Neural crest cell (in vitro differentiated cells): ENCODE results near the gene CDKL5. TPM values are rescaled to one million over a fixed set of nuclear protein-coding genes. Genes with fewer than 3 reads are reported as not detected.

Source experiments
- DNase-seq: peaks from one replicate; pipeline ENCODE4 v3.0.0; 2021; ENCODE audit warnings: low read depth, mixed read lengths, low spot score
- H3K27ac Mint-ChIP-seq: one replicate; pipeline ENCODE4 v1.8.0; 2021; ENCODE audit warnings: mild to moderate bottlenecking, mixed read lengths; ENCODE audit not compliant: unreplicated experiment
- H3K27me3 Mint-ChIP-seq: 2 replicates; pipeline ENCODE4 v1.8.0; 2021; ENCODE audit warnings: low read depth, mild to moderate bottlenecking, mixed read lengths
- H3K36me3 Mint-ChIP-seq: 2 replicates; pipeline ENCODE4 v1.8.0; 2021; ENCODE audit warnings: low read depth, mild to moderate bottlenecking, mixed read lengths
- H3K4me1 Mint-ChIP-seq: 2 replicates; pipeline ENCODE4 v1.8.0; 2021; ENCODE audit warnings: mixed read lengths
- H3K4me3 Mint-ChIP-seq: one replicate; pipeline ENCODE4 v1.8.0; 2021; ENCODE audit warnings: mild to moderate bottlenecking, mixed read lengths
- H3K9me3 Mint-ChIP-seq: 2 replicates; pipeline ENCODE4 v1.8.0; 2021; ENCODE audit warnings: mixed read lengths
- total RNA-seq: library from RNA; stranded (reverse); gene quantifications from 2 replicates; pipeline ENCODE4 v1.2.1, GENCODE V29; 2021
- TF ChIP-seq, protein P1 (sequence below): fragments of 200-600 bp; sonication (generic); conservative IDR thresholded peaks from 2 replicates; pipeline ENCODE4 v1.5.0; 2021; ENCODE audit warnings: antibody characterized with exemption, mild to moderate bottlenecking

CDKL5 gene
- total RNA-seq, 1 donor from 2014 or later, result 3.7 TPM

GRCh38 chrX:18455384-18455783 is 30.0 kb downstream of the CDKL5 start:
- no peak overlapping the region for H3K4me3 Mint-ChIP-seq
- H3K9me3 Mint-ChIP-seq, result no peaks in the 10 kb centered on the region
- no peaks in the 10 kb centered on the region for H3K4me1 Mint-ChIP-seq
- TF ChIP-seq, protein P1, sequence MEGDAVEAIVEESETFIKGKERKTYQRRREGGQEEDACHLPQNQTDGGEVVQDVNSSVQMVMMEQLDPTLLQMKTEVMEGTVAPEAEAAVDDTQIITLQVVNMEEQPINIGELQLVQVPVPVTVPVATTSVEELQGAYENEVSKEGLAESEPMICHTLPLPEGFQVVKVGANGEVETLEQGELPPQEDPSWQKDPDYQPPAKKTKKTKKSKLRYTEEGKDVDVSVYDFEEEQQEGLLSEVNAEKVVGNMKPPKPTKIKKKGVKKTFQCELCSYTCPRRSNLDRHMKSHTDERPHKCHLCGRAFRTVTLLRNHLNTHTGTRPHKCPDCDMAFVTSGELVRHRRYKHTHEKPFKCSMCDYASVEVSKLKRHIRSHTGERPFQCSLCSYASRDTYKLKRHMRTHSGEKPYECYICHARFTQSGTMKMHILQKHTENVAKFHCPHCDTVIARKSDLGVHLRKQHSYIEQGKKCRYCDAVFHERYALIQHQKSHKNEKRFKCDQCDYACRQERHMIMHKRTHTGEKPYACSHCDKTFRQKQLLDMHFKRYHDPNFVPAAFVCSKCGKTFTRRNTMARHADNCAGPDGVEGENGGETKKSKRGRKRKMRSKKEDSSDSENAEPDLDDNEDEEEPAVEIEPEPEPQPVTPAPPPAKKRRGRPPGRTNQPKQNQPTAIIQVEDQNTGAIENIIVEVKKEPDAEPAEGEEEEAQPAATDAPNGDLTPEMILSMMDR, result no peak
- no peak overlapping the region for H3K27ac Mint-ChIP-seq
- no peaks in the 10 kb centered on the region for H3K27me3 Mint-ChIP-seq
- H3K36me3 Mint-ChIP-seq, result no peaks in the 10 kb centered on the region
- DNase-seq, result no peak

DNA sequence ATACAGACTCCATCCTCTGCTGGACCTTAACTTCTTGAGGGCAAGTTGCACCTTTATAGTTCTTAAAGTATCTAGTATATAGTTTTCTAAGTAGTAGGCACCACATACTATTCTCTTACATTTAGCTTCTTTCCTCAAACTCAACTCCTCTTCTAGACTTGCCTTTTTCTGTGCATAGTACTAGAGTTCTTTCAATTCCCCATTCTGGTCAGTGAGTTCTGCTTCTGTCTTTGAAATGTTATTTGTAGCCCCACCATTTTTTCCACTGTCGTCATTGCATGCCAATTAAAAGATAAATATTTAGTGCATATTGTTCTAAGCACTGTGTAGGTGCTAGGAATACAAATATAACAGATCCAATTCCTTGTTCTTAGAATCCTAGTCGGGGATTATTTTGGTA is 31.6 kb downstream of the CDKL5 start:
- Mint-ChIP-seq H3K27me3 (no peaks in the 10 kb centered on the region), H3K4me3 (no peak overlapping the region), H3K27ac (no peak overlapping the region), H3K4me1 (peaks cover 7% of the 10 kb centered on the region), H3K36me3 (no peaks in the 10 kb centered on the region), H3K9me3 (no peaks in the 10 kb centered on the region)
- DNase-seq, result no peak
- TF ChIP-seq, protein P1, result no peak

- no peaks in the 10 kb centered on the region for H3K36me3 Mint-ChIP-seq
- DNase-seq, result no peak
- no peaks in the 10 kb centered on the region for H3K27me3 Mint-ChIP-seq
- no peak overlapping the region for H3K4me3 Mint-ChIP-seq
- H3K4me1 Mint-ChIP-seq, result peaks cover 7% of the 10 kb centered on the region
- TF ChIP-seq, protein P1, result no peak
- H3K27ac Mint-ChIP-seq, result no peak overlapping the region
- H3K9me3 Mint-ChIP-seq, result no peaks in the 10 kb centered on the region
These were observed 36.0 kb downstream of the CDKL5 start for GRCh38 chrX:18461431-18461830.

- H3K27me3 Mint-ChIP-seq, result no peaks in the 10 kb centered on the region
- no peak overlapping the region for H3K27ac Mint-ChIP-seq
- no peak overlapping the region for H3K4me3 Mint-ChIP-seq
- H3K4me1 Mint-ChIP-seq, result peaks cover 7% of the 10 kb centered on the region
- H3K9me3 Mint-ChIP-seq, result no peaks in the 10 kb centered on the region
- TF ChIP-seq, protein P1, result no peak
- H3K36me3 Mint-ChIP-seq, result no peaks in the 10 kb centered on the region
- no peak for DNase-seq
These were observed 39.1 kb downstream of the CDKL5 start for GRCh38 chrX:18464499-18464898.

DNA sequence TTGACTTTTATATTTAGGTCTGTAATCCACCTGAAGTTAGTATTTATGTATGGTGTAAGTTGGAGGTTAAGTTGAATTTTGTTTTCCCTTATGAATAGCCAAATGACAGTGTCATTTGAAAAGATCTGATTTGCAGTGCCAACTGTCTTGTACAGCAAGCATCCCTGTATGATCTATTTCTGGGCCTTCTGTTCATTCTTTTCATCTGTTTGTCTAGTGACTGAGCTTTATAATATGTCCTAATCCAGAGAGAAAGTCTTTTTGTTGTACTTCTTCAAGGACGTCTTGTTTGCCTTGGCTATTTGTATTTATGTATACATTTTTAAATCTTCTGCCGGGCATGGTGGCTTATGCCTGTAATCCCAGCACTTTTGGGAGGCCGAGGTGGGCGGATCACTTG is 39.6 kb downstream of the CDKL5 start:
- Mint-ChIP-seq H3K27me3 (no peaks in the 10 kb centered on the region), H3K4me3 (no peak overlapping the region), H3K27ac (no peak overlapping the region), H3K36me3 (no peaks in the 10 kb centered on the region), H3K4me1 (peaks cover 7% of the 10 kb centered on the region), H3K9me3 (no peaks in the 10 kb centered on the region)
- no peak for DNase-seq
- TF ChIP-seq, protein P1, result no peak

DNA sequence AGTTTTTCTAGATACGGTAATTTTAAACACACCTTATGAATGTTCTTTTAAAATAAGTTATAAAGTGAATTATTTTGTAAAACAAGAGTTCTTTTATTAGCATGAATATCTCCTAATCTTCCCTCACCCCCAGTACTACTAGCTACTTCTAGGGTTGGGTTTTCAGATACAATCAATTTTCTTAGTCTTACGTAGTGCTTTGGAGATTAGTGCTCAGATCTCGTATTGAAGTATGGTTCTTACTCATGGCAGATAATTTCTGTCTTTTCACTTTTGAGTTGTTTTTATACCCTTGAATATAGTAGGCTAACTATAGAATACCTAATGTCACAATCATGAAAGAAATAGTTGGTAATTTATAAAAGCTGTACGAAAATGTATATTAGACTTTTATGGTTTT is 43.2 kb downstream of the CDKL5 start:
- Mint-ChIP-seq H3K27ac (no peak overlapping the region), H3K36me3 (no peaks in the 10 kb centered on the region), H3K4me3 (no peak overlapping the region), H3K4me1 (no peaks in the 10 kb centered on the region), H3K9me3 (no peaks in the 10 kb centered on the region), H3K27me3 (no peaks in the 10 kb centered on the region)
- TF ChIP-seq, protein P1, result no peak
- DNase-seq, result no peak
